PC-3 (cell line): ENCODE data around the gene ARHGEF6. TPM values are rescaled to one million over a fixed set of nuclear protein-coding genes. Genes with fewer than 3 reads are reported as not detected.

Source experiments
- ATAC-seq: fragments of 200-7000 bp; cut with Tn5 transposase; 2 replicates; pipeline ENCODE4 v1.9.1; 2020; ENCODE audit warnings: mild to moderate bottlenecking, moderate library complexity
- BruUV-seq: library from RNA; stranded (reverse); fragments of 400-500 nt; replicated peaks from 2 replicates; lab custom pipeline; 2021; lab: Mats Ljungman, UMichigan
- CTCF ChIA-PET: fragments of 300-600 bp; sonication (Branson Sonifier 250); formaldehyde crosslinking; loops from one replicate; lab custom pipeline; 2022; ENCODE audit warnings: antibody characterized with exemption; lab: Charles Lee
- POLR2A ChIA-PET: fragments of 300-600 bp; sonication (Branson Sonifier 250); formaldehyde crosslinking; loops from one replicate; lab custom pipeline; 2022; ENCODE audit warnings: antibody characterized with exemption; ENCODE audit not compliant: unreplicated experiment; lab: Charles Lee
- DNase-seq: peaks from one replicate; pipeline ENCODE4 v3.0.0-alpha.2; 2015
- H2AFZ ChIP-seq: fragments of 300-600 bp; sonication (generic); 2 replicates; pipeline ENCODE4 v1.6.0; 2016; ENCODE audit warnings: antibody characterized with exemption, low read length
- H3F3A ChIP-seq: fragments of 300-600 bp; sonication (generic); one replicate; pipeline ENCODE4 v1.6.0; 2017; ENCODE audit warnings: antibody characterized with exemption, low read length, control low read depth, mild to moderate bottlenecking; ENCODE audit not compliant: unreplicated experiment
- H3K27ac ChIP-seq: fragments of 300-600 bp; sonication (generic); 2 replicates; pipeline ENCODE4 v1.5.1; 2016; ENCODE audit warnings: mild to moderate bottlenecking, low read length
- H3K27me3 ChIP-seq: fragments of 300-600 bp; sonication (generic); 2 replicates; pipeline ENCODE4 v1.6.1; 2016; ENCODE audit warnings: low read length, mixed read lengths
- H3K36me3 ChIP-seq: fragments of 300-600 bp; sonication (generic); 2 replicates; pipeline ENCODE4 v1.6.1; 2016; ENCODE audit warnings: low read depth, mixed run types, low read length, mixed read lengths
- H3K4me1 ChIP-seq: fragments of 300-600 bp; sonication (generic); 2 replicates; pipeline ENCODE4 v1.5.1; 2016; ENCODE audit warnings: low read length; ENCODE audit not compliant: insufficient read depth
- H3K4me2 ChIP-seq: fragments of 300-600 bp; sonication (generic); 2 replicates; pipeline ENCODE4 v1.6.0; 2016; ENCODE audit warnings: low read length
- H3K4me3 ChIP-seq: fragments of 300-600 bp; sonication (generic); 2 replicates; pipeline ENCODE4 v1.5.1; 2016; ENCODE audit warnings: mild to moderate bottlenecking, low read length, mixed read lengths
- H3K79me2 ChIP-seq: fragments of 300-600 bp; sonication (generic); 2 replicates; pipeline ENCODE4 v1.6.1; 2017; ENCODE audit warnings: low read length, mixed read lengths
- H3K9ac ChIP-seq: fragments of 300-600 bp; sonication (generic); 2 replicates; pipeline ENCODE4 v1.6.0; 2016; ENCODE audit warnings: mild to moderate bottlenecking, low read length
- H3K9me2 ChIP-seq: fragments of 300-600 bp; sonication (generic); replicated peaks from 2 replicates; pipeline ENCODE4 v1.6.1; 2016; ENCODE audit warnings: mixed run types, low read length, mixed read lengths
- H3K9me3 ChIP-seq: fragments of 300-600 bp; sonication (generic); 2 replicates; pipeline ENCODE4 v1.6.1; 2016; ENCODE audit warnings: low read length, mixed read lengths
- H4K20me1 ChIP-seq: fragments of 300-600 bp; sonication (generic); 2 replicates; pipeline ENCODE4 v1.6.1; 2016; ENCODE audit warnings: low read length, mixed read lengths
- CTCF ChIP-seq: fragments of 300-600 bp; sonication (generic); conservative IDR thresholded peaks from 2 replicates; pipeline ENCODE4 v1.5.1; 2017; ENCODE audit warnings: antibody characterized with exemption, low read depth, mild to moderate bottlenecking, low read length
- EZH2 ChIP-seq: fragments of 300-600 bp; sonication (generic); IDR thresholded peaks from one replicate; pipeline ENCODE4 v1.6.1; 2017; ENCODE audit warnings: antibody characterized with exemption, mild to moderate bottlenecking, low read length; ENCODE audit not compliant: unreplicated experiment
- EZH2phosphoT487 ChIP-seq: fragments of 300-600 bp; sonication (generic); IDR thresholded peaks from 2 replicates; pipeline ENCODE4 v1.6.1; 2018; ENCODE audit warnings: mild to moderate bottlenecking, antibody characterized with exemption, low read length, borderline replicate concordance
- intact Hi-C: fragments of 100-400 bp; cut with micrococcal nuclease; formaldehyde crosslinking; loops from 2 replicates; pipeline ENCODE4 v1.9.0; 2023
- total RNA-seq: library from RNA; depleted of rRNA; stranded (reverse); fragments of >200 nt; gene quantifications from 2 replicates; pipeline ENCODE4 v1.2.3, GENCODE V29; 2014

ARHGEF6 gene
- total RNA-seq, 1 experiment from 2014 or later, result 3.3 TPM

DNA sequence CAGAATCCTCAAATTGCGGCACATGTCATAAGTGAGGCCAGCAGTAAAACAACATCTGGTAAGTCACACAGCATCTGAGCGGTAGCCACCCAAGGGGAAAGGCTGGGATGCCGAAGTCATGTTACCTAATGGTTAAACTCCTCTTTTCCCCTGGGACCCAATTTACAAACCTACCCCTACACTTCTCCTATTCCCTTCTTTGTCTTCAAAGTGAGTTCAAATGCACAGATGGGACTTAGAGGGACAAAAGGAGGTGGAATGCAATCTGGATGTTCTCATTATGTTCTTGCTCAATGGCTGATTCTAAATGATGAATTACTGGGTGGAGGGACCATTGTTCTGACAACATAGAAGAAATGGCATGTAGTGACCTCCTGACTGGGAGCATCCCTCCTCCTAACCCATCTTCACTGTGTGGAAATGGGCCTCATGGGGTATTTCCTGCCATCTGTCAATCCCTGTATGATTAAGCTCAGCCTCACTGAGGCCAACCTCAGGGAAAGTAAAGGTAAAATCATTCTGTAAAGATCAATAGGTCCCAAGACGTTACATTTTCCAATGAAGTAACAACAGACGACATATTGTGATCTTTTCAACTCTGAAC, 124.3 kb downstream of the ARHGEF6 start:
- H3K9ac ChIP-seq, result no peak overlapping the region
- DNase-seq, result no peak
- no peaks in the 10 kb centered on the region for H3K79me2 ChIP-seq
- no peak for ATAC-seq
- H3K4me3 ChIP-seq, result no peak overlapping the region
- no peak overlapping the region for H3K27ac ChIP-seq
- H3K27me3 ChIP-seq, result peaks cover 23% of the 10 kb centered on the region; the same call in 1 of the 2 replicates
- no TSS peak for BruUV-seq
- ChIA-PET POLR2A (no interaction called here), CTCF (no interaction called here)
- H3K4me1 ChIP-seq, result no peaks in the 10 kb centered on the region
- no peaks in the 10 kb centered on the region for H3F3A ChIP-seq
- H3K9me2 ChIP-seq, result no peaks in the 10 kb centered on the region
- intact Hi-C loops, result no loop called here
- H4K20me1 ChIP-seq, result no peaks in the 10 kb centered on the region
- H3K9me3 ChIP-seq, result no peaks in the 10 kb centered on the region
- H2AFZ ChIP-seq, result no peak overlapping the region
- H3K36me3 ChIP-seq, result no peaks in the 10 kb centered on the region
- TF ChIP-seq CTCF (no peak), EZH2phosphoT487 (no peak), EZH2 (no peak)
- no peak overlapping the region for H3K4me2 ChIP-seq

- Histone ChIP-seq H3K9ac (no peak overlapping the region), H3K27ac (no peak overlapping the region), H2AFZ (no peak overlapping the region), H3K4me2 (no peak overlapping the region), H3K36me3 (no peaks in the 10 kb centered on the region), H3K4me3 (no peak overlapping the region), H4K20me1 (no peaks in the 10 kb centered on the region), H3K79me2 (no peaks in the 10 kb centered on the region), H3K9me3 (no peaks in the 10 kb centered on the region), H3K27me3 (peaks cover 23% of the 10 kb centered on the region; the same call in 1 of the 2 replicates), H3F3A (no peaks in the 10 kb centered on the region), H3K4me1 (no peaks in the 10 kb centered on the region), H3K9me2 (no peaks in the 10 kb centered on the region)
- TF ChIP-seq EZH2 (no peak), CTCF (no peak), EZH2phosphoT487 (no peak)
- DNase-seq, result no peak
- ATAC-seq, result no peak
- no TSS peak for BruUV-seq
- POLR2A ChIA-PET, result no interaction called here
- intact Hi-C loops, result no loop called here
- CTCF ChIA-PET, result no interaction called here
Measured at GRCh38 chrX:136652822-136653723, 127.7 kb downstream of the ARHGEF6 start.

GRCh38 chrX:136650811-136651210, 129.9 kb downstream of the ARHGEF6 start:
- Histone ChIP-seq H2AFZ (no peak overlapping the region), H3K4me1 (no peaks in the 10 kb centered on the region), H3K9me2 (no peaks in the 10 kb centered on the region), H3K4me3 (no peak overlapping the region), H3K27me3 (peaks cover 9% of the 10 kb centered on the region; the same call in 1 of the 2 replicates), H3F3A (no peaks in the 10 kb centered on the region), H3K27ac (no peak overlapping the region), H4K20me1 (no peaks in the 10 kb centered on the region), H3K36me3 (no peaks in the 10 kb centered on the region), H3K79me2 (no peaks in the 10 kb centered on the region), H3K9me3 (no peaks in the 10 kb centered on the region), H3K4me2 (no peak overlapping the region), H3K9ac (no peak overlapping the region)
- POLR2A ChIA-PET, result no interaction called here
- TF ChIP-seq CTCF (no peak), EZH2phosphoT487 (no peak), EZH2 (no peak)
- CTCF ChIA-PET, result no interaction called here
- intact Hi-C loops, result no loop called here
- no peak for ATAC-seq
- no peak for DNase-seq
- no TSS peak for BruUV-seq
